ENCODE measurements around the gene NFIA. TPM values are rescaled to one million over a fixed set of nuclear protein-coding genes. Genes with fewer than 3 reads are reported as not detected.

Gene NFIA
- total RNA-seq, 1 donor from 2014 or later, result 163 TPM

GRCh38 chr1:61362351-61362750 is 280.0 kb downstream of the NFIA start:
- Mint-ChIP-seq H3K36me3 (peaks cover 24% of the 10 kb centered on the region), H3K4me3 (no peak overlapping the region), H3K4me1 (peaks cover 34% of the 10 kb centered on the region), H3K27me3 (ENCODE audit: low read depth) (no peaks in the 10 kb centered on the region), H3K27ac (peak overlapping the region; percentile 95), H3K9me3 (no peaks in the 10 kb centered on the region)
- TF ChIP-seq CTCF (IDR thresholded peaks at IDR 0.05; ENCODE audit: unreplicated experiment), result no peak
- no peak for DNase-seq (ENCODE audit: low spot score in 2 of 2, unreplicated experiment in 2 of 2)

GRCh38 chr1:61368366-61368765 is 286.0 kb downstream of the NFIA start:
- Mint-ChIP-seq H3K27me3 (ENCODE audit: low read depth) (no peaks in the 10 kb centered on the region), H3K9me3 (no peaks in the 10 kb centered on the region), H3K4me1 (peaks cover 46% of the 10 kb centered on the region), H3K4me3 (no peak overlapping the region), H3K27ac (no peak overlapping the region), H3K36me3 (peaks cover 14% of the 10 kb centered on the region)
- no peak for TF ChIP-seq CTCF (IDR thresholded peaks at IDR 0.05; ENCODE audit: unreplicated experiment)
- no peak for DNase-seq (ENCODE audit: low spot score in 2 of 2, unreplicated experiment in 2 of 2)

GRCh38 chr1:61368876-61369275 is 286.5 kb downstream of the NFIA start:
- peaks cover 14% of the 10 kb centered on the region for H3K36me3 Mint-ChIP-seq
- H3K27ac Mint-ChIP-seq, result peak overlapping the region; percentile 40
- TF ChIP-seq CTCF (IDR thresholded peaks at IDR 0.05; ENCODE audit: unreplicated experiment), result no peak
- DNase-seq (ENCODE audit: low spot score in 2 of 2, unreplicated experiment in 2 of 2), result no peak
- H3K9me3 Mint-ChIP-seq, result no peaks in the 10 kb centered on the region
- H3K4me1 Mint-ChIP-seq, result peaks cover 47% of the 10 kb centered on the region
- H3K27me3 Mint-ChIP-seq (ENCODE audit: low read depth), result no peaks in the 10 kb centered on the region
- H3K4me3 Mint-ChIP-seq, result no peak overlapping the region

- Mint-ChIP-seq H3K9me3 (no peaks in the 10 kb centered on the region), H3K27me3 (ENCODE audit: low read depth) (no peaks in the 10 kb centered on the region), H3K27ac (peak overlapping the region; percentile 92), H3K4me3 (no peak overlapping the region), H3K4me1 (peaks cover 54% of the 10 kb centered on the region), H3K36me3 (peaks cover 7% of the 10 kb centered on the region)
- no peak for TF ChIP-seq CTCF (IDR thresholded peaks at IDR 0.05; ENCODE audit: unreplicated experiment)
- DNase-seq (ENCODE audit: low spot score in 2 of 2, unreplicated experiment in 2 of 2), result no peak
These were observed 288.0 kb downstream of the NFIA start for GRCh38 chr1:61370177-61370912.

GRCh38 chr1:61370913-61371279 is 288.5 kb downstream of the NFIA start:
- Mint-ChIP-seq H3K27me3 (ENCODE audit: low read depth) (no peaks in the 10 kb centered on the region), H3K27ac (peak overlapping the region; percentile 92), H3K4me1 (peaks cover 55% of the 10 kb centered on the region)

More at GRCh38 chr1:61370913-61371279, 288.5 kb downstream of the NFIA start:
- DNase-seq (ENCODE audit: low spot score in 2 of 2, unreplicated experiment in 2 of 2), result no peak
- peaks cover 7% of the 10 kb centered on the region for H3K36me3 Mint-ChIP-seq
- H3K9me3 Mint-ChIP-seq, result no peaks in the 10 kb centered on the region
- H3K4me3 Mint-ChIP-seq, result no peak overlapping the region
- no peak for TF ChIP-seq CTCF (IDR thresholded peaks at IDR 0.05; ENCODE audit: unreplicated experiment)
